GM19328 (cell line): ENCODE data around the gene BNIP5.

Source experiments
- ATAC-seq: cut with Tn5 transposase; IDR thresholded peaks from one replicate; pipeline ENCODE4 v1.9.1; 2021; ENCODE audit warnings: mild to moderate bottlenecking, moderate library complexity; ENCODE audit not compliant: unreplicated experiment

The BNIP5 gene

GRCh38 chr6:36269834-36270705 lies 66.6 kb downstream of the BNIP5 start, which contains the start of gene PNPLA1:
PNPLA1 (plus strand) TSS chr6:36270060; CDS start chr6:36270460, 400 bp downstream.
- no peak for ATAC-seq

- ATAC-seq = no peak
These were observed 68.0 kb downstream of the BNIP5 start for GRCh38 chr6:36268478-36269275.

- ATAC-seq = no peak
These were observed 68.8 kb downstream of the BNIP5 start for GRCh38 chr6:36267731-36268477.

DNA sequence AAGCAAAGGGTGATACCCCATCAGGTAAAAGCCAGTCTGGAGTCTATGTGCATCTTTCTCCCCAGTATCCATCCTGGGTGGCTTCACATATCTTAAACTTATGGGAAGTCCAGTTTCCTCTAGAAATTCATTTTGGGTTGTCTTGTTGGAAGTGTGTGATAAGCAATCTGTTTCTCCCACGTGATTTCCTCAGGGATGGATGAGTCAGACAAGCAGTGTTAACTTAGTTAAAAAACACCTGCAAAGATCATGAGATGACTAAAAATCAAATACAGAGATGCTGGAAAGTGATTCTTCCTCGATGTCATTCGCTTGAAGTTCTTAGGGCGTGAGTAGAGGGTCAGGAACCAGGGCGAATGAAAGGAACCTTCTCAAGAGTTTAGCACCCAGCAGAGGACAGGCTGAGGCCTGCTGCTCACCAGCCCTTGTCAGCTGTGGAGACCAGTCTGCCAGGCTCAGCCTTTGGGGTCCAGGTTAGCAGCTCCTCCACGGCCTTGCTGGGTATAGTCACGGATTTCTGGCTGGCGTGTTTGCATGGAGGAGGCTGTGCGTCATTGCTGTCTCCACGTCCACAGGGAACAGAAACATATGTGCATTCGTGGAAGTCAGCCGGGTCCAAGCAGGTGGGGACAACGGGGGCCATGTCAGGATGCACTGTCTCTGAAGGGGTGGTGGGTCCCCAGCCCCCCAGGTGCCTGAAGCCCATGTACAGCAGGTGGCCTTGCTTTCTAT lies 69.6 kb downstream of the BNIP5 start:
- no peak for ATAC-seq
